ENCODE results near the gene CACNA2D3.

GRCh38 chr3:54649551-54649950, 527.2 kb downstream of the CACNA2D3 start:
- TF ChIP-seq CTCF (conservative IDR thresholded peaks at IDR 0.05): no peak
- no peak for TF ChIP-seq EZH2 (IDR thresholded peaks at IDR 0.05; ENCODE audit: low read depth)

Data from PC-9 (cell line).